DMS153 (cell line): Measurements from ENCODE around the gene TAB2.

Experiments used
- DNase-seq: peaks from one replicate; lab custom pipeline; 2025; lab: John Stamatoyannopoulos, UW

The TAB2 gene

GRCh38 chr6:149371154-149371553 lies 53.6 kb downstream of the TAB2 start:
- DNase-seq = no peak

DNA sequence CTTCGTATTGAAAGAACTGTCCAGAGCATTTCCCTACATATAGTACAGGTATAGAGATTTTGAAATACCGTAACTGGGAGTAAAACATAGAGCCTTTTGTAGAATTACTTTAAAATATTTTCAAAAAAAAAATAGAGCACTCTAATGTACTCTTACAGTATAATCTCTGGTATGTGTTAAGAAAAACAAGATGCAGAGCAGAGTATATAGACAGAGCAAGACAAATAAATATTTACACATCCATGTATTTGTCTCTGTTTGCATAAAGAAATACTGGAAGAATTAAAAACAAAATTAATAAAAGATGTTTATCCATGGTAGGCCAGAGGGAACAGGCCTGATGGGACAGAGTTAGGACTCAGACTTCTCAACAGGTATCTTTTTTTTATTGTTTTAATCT lies 54.5 kb downstream of the TAB2 start:
- DNase-seq = no peak

DNA sequence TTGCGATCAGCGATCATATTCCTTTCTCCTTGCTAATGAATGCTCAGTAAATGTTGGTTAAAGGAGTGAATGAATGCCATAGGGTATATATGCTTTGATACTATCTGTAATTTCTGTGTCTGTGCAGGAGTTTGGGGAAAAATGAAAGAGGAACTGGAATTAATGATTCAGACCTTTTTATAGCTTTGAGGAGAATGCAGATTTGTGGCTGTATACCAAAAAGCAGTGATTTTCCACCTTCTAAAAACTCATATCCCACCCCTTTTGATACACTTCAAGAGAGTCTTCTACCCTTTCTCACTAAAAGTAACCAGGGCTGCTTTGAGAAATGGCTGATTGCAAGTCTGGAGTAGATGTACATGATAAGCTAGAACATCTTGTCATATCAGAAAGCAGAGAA lies 56.0 kb downstream of the TAB2 start:
- DNase-seq = no peak

- DNase-seq = no peak
These were observed 62.5 kb downstream of the TAB2 start for GRCh38 chr6:149379977-149380376.

DNA sequence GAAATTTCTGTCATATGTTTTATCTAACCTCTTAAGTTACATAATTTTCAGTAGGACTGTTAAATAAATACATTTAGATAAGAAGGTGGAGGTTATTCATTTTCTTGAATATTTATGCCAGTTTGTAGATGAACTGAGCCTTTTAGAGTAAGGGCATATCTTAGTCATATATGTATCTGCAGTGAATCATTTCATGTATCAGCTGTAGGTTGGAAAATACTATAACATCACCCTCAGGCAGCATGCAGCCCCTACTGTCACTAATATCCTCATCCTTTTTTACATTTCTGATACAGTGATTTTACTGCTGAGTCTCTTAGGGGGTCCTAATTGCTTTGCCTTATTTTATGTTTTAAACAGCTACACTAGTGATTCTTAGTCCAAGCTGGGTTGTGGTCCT lies 63.0 kb downstream of the TAB2 start:
- no peak for DNase-seq

DNA sequence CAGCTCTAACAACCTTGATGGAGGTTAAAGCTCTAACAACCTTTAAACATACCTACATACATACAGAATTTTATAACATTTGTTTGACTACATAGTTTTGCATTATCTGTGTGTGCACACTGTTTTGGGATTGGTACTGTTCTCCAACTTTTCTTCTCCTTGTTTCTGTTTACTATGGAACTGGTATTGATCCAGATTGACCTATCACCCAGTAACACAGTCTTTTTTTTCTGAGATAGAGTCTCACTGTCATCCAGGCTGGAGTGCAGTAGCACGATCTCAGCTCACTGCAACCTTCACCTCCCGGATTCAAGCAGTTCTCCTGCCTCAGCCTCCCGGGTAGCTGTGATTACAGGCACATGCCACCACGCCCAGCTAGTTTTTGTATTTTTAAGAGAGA lies 65.9 kb downstream of the TAB2 start:
- no peak for DNase-seq

- no peak for DNase-seq
These were observed 67.0 kb downstream of the TAB2 start for GRCh38 chr6:149384464-149384863.

DNA sequence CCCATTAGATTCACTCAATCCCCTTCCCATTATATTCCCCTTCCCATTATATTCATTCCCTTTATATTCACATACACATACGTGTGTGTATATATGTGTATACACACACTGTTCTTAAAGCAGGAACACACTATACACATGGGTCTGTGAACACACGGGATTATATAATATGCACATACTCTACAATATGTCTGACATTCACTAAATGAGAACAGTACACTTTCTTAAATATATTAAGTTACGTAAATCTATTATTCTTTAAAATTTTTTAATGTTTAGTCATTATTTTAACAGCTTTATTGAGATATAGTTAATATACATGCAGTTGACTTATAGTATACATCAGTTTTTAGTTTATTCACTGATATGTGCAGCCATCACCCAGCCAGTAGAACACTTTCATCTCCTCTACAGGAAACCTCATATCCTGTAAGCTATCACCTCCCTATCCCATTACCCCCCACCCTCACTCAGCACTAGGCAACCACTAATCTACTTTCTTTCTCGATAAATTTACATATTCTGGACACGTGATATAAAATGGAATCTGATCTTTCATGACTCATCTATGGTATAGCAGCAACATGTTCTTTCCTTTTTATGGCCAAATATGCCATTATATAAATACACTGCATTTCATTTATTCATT lies 68.6 kb downstream of the TAB2 start:
- DNase-seq = no peak

GRCh38 chr6:149387779-149388512 lies 70.4 kb downstream of the TAB2 start:
- no peak for DNase-seq

DNA sequence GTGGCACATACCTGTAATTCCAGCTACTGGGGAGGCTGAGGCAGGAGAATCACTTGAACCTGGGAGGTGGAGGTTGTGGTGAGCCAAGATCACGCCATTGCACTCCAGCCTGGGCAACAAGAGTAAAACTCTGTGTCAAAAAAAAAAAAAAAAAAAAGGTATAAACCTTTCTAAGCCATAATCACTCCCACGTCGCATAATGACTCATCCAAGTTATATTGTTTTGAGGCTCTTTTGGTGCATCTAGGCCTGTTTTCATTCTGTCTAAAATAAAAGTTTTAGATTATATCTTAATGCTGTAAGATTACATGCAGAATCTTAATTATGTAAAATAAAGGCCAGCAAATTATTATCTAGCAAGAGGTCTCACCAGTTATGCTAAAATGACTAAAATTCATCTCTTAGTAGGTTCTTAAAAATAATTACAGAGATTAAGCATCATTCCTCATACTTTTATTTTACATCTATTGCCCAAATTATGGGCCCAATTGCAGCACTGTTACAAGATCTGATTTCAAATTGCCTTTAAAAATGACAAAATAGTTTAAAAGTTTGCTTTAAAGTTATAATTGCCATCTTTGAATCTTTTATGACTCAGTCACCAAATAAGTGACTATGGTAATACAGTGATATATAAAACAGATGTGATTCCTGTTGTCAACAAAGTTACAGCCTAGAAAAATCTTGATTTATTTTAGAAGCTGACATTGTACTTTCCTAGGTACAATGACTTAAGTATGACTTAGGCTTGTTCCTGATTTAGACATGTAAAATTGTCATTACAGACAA lies 72.2 kb downstream of the TAB2 start:
- DNase-seq = no peak

DNA sequence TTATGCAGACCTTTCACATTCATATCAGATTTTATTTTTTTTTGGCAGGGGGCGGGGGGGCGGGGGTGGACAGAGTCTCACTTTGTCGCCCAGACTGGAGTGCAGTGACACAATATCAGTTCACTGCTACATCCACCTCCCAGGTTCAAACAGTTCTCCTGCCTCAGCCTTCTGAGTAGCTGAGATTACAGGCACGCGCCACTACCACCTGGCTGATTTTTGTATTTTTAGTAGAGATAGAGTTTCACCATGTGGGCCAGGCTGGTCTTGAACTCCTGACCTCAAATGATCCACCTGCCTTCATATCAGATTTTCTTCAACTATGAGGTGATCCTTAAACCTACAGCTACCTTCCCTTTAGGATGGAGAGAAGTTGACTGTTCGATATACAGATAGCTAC lies 74.6 kb downstream of the TAB2 start:
- DNase-seq = no peak

- DNase-seq = no peak
These were observed 75.0 kb downstream of the TAB2 start for GRCh38 chr6:149392535-149392934.

GRCh38 chr6:149393002-149393679 lies 75.6 kb downstream of the TAB2 start:
- no peak for DNase-seq

GRCh38 chr6:149395185-149395584 lies 77.7 kb downstream of the TAB2 start:
- no peak for DNase-seq

DNA sequence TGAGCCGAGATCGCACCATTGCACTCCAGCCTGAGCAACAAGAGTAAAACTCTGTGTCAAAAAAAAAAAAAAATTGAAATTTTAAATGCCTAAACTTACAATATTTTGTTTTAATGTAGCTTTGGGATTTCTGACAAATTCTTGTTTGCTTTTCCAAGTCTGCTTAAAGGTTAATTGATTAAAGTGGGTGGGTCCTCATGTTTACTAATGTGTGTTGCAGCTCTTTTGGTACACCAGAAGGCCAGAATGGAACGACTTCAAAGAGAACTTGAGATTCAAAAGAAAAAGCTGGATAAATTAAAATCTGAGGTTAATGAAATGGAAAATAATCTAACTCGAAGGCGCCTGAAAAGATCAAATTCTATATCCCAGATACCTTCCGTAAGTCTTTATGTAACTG lies 79.9 kb downstream of the TAB2 start:
- DNase-seq = no peak

GRCh38 chr6:149400050-149400449 lies 82.5 kb downstream of the TAB2 start, which contains the start of gene SUMO4:
Gene SUMO4, plus strand, starts transcription at chr6:149400262. Its CDS starts 130 bp downstream, at chr6:149400392.
- DNase-seq = no peak

GRCh38 chr6:149403534-149403933 lies 86.0 kb downstream of the TAB2 start:
- no peak for DNase-seq

DNA sequence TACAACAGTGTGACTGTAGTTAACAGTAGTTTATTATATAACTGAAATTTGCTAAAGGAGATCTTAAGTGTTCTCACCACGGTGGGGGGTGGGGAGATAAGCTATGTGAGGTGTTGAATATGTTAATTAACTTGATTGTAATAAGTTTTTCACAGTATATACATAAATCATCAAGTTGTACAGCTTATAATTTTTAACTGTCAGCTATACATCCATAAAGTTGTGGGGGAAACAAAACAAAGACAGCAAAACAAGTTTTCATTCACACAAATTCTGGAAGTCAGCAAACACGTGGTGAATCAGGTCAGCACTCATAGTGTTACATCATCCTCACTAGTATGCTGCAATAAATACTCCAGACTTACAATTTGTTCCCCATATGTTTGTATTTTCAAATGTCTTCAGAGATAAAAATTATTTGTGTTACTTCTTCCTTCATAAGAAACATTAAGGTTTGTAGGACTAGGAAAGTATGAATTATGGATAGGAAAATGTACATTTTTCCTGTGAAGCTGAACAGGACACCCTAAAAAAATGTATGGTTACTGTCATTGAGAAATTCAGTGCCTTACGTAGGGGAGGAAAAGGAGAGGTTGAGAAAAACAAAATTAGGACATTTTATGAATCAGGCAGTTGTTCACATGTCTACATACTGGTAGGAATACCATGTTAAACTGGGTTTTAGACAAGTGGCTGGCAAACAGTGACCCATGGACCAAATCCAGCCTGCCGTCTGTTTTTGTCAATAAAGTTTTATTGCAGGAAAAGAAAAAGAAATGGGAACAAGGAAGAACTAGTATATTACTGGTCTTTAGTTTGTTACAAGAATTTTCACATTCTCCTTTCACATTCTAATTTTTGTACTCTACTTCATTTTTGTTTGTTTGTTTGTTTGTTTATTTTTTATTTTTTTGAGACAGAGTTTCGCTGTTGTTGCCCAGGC lies 88.6 kb downstream of the TAB2 start:
- no peak for DNase-seq

DNA sequence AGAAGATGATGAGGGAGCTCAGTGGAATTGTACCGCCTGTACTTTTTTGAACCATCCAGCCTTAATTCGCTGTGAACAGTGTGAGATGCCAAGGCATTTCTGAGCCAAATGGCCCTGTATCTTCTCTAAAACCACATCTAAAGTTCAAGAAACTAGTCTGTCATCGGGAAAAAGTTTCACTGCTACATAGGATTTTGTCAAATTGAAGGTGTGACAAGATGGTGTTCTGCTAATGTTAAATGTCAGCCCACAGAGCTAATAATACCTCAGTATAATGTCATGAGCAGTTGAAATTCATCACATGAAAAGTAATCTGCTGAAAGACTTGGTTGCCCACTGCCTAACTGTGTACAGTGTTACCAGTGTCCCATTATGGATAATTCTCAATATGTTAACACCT lies 92.1 kb downstream of the TAB2 start:
- no peak for DNase-seq

DNA sequence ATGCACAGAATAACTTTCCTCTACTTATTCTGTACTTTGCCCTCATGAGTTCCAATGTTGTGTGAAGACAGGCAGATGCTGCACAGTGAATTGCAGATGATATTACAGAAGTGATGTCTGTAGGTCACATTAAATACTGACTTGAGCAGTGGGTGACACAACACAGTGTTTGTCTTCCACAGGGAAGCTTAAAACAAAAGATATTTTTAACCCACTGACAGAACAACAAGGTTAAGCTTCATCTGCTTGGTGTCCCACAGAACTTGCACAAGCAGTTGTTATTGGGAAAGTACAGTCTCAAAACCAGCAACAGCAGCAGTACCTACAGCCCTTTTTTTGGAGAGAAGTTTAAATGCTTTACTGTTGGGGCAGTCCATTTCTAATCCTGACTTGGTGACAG lies 93.0 kb downstream of the TAB2 start:
- no peak for DNase-seq

- DNase-seq = no peak
These were observed 96.5 kb downstream of the TAB2 start for GRCh38 chr6:149414009-149414408.
